Ishikawa (cell line): ENCODE data around the gene EVC2.

Experiments
- CEBPB ChIP-seq: IDR thresholded peaks from 2 replicates; pipeline ENCODE4 v1.6.1; 2012
- CREB1 ChIP-seq: IDR thresholded peaks from 2 replicates; pipeline ENCODE4 v1.6.1; 2012; ENCODE audit warnings: low read depth
- EGR1 ChIP-seq: IDR thresholded peaks from 2 replicates; pipeline ENCODE4 v1.6.1; 2012
- EP300 ChIP-seq: IDR thresholded peaks from 2 replicates; pipeline ENCODE4 v1.6.1; 2012; ENCODE audit warnings: borderline replicate concordance
- FOXM1 ChIP-seq: IDR thresholded peaks from 2 replicates; pipeline ENCODE4 v1.6.1; 2012; ENCODE audit warnings: low read depth, borderline replicate concordance
- NFIC ChIP-seq: IDR thresholded peaks from 2 replicates; pipeline ENCODE4 v1.6.1; 2012
- RAD21 ChIP-seq: IDR thresholded peaks from 2 replicates; pipeline ENCODE4 v1.6.1; 2012; ENCODE audit warnings: low read depth
- TAF1 ChIP-seq: IDR thresholded peaks from 2 replicates; pipeline ENCODE4 v1.6.1; 2012; ENCODE audit warnings: low read depth, mild to moderate bottlenecking
- TCF12 ChIP-seq: IDR thresholded peaks from 2 replicates; pipeline ENCODE4 v1.6.1; 2012; ENCODE audit warnings: low read depth
- TEAD4 ChIP-seq: IDR thresholded peaks from 2 replicates; pipeline ENCODE4 v1.6.1; 2012
- YY1 ChIP-seq: IDR thresholded peaks from 2 replicates; pipeline ENCODE4 v1.6.1; 2012; ENCODE audit warnings: low read depth
- ZBTB7A ChIP-seq: IDR thresholded peaks from 2 replicates; pipeline ENCODE4 v1.6.1; 2012; ENCODE audit warnings: low read depth
- TF ChIP-seq, protein P1 (sequence below): IDR thresholded peaks from 2 replicates; pipeline ENCODE4 v1.6.1; 2012
- TF ChIP-seq, protein P2 (sequence below): IDR thresholded peaks from 2 replicates; pipeline ENCODE4 v1.6.1; 2012
- TF ChIP-seq, protein P3 (sequence below): IDR thresholded peaks from 2 replicates; pipeline ENCODE4 v1.6.1; 2012; ENCODE audit warnings: low read depth, mild to moderate bottlenecking

Gene EVC2

DNA sequence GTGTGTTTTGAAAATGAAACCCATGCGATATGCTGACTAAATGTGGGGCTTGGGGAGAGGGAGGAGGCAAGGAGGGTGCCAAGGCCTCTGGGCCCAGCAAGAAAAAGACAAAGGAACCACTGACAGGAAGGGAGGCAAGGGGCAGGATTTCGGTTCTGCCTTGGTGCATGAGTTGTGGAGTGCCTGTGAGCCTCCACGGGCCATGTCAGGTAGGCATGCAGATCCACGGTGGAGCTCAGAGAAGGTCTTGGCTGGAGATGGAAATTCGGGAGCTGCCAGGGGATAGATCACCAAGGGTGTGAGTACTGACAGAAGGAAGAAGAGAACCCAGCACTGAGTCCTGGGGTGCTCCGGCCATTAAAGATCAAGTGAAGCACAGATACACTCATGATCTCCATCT, 4.1 kb downstream of the EVC2 start:
- TF ChIP-seq, protein P1, sequence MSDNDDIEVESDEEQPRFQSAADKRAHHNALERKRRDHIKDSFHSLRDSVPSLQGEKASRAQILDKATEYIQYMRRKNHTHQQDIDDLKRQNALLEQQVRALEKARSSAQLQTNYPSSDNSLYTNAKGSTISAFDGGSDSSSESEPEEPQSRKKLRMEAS = no peak
- TF ChIP-seq CREB1 (no peak), TEAD4 (no peak)
- TF ChIP-seq, protein P2, sequence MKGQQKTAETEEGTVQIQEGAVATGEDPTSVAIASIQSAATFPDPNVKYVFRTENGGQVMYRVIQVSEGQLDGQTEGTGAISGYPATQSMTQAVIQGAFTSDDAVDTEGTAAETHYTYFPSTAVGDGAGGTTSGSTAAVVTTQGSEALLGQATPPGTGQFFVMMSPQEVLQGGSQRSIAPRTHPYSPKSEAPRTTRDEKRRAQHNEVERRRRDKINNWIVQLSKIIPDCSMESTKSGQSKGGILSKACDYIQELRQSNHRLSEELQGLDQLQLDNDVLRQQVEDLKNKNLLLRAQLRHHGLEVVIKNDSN = no peak

DNA sequence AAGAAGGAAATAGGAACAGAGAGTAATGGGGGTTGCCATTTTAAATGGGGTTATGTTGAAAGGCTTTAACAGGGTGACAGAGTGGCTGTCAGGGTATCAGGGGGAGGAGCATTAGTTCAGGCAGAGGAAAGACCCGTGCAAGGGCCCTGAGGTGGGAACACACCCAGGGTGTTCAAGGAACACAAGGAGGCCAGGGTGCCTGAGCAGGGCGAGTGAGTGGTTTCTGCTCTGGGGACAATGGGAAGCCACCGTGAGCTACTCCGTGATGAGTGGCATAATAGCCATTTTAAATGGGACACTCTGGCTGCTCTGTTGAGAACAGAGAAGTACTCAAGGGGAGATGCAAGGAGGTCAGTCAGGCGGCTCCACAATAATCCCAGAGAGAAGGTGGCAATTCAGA, 4.5 kb downstream of the EVC2 start:
- TF ChIP-seq, protein P3, sequence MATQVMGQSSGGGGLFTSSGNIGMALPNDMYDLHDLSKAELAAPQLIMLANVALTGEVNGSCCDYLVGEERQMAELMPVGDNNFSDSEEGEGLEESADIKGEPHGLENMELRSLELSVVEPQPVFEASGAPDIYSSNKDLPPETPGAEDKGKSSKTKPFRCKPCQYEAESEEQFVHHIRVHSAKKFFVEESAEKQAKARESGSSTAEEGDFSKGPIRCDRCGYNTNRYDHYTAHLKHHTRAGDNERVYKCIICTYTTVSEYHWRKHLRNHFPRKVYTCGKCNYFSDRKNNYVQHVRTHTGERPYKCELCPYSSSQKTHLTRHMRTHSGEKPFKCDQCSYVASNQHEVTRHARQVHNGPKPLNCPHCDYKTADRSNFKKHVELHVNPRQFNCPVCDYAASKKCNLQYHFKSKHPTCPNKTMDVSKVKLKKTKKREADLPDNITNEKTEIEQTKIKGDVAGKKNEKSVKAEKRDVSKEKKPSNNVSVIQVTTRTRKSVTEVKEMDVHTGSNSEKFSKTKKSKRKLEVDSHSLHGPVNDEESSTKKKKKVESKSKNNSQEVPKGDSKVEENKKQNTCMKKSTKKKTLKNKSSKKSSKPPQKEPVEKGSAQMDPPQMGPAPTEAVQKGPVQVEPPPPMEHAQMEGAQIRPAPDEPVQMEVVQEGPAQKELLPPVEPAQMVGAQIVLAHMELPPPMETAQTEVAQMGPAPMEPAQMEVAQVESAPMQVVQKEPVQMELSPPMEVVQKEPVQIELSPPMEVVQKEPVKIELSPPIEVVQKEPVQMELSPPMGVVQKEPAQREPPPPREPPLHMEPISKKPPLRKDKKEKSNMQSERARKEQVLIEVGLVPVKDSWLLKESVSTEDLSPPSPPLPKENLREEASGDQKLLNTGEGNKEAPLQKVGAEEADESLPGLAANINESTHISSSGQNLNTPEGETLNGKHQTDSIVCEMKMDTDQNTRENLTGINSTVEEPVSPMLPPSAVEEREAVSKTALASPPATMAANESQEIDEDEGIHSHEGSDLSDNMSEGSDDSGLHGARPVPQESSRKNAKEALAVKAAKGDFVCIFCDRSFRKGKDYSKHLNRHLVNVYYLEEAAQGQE = no peak
- no peak for TF ChIP-seq EGR1

DNA sequence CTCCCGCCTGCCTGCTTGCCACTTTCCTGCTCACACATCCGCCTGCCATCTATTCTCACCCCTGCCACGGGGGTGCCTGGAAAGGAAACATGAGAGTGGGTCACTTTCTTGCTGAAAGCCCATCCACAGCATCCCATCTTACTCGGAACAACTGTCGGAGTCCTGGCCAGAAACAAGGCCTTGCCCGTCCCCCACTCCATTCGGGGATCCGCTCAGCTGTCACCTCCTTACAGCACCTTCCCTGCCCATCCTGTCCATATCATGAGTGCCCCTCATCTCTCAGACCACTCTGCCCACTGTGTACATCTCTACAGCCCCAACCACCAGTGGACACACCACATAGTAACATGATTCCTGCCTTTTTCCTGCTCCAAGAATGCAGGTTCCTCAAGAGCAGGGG, 6.4 kb downstream of the EVC2 start:
- TF ChIP-seq TEAD4 (no peak), EP300 (no peak), FOXM1 (no peak), RAD21 (no peak), EGR1 (no peak), TAF1 (no peak), YY1 (no peak), TCF12 (no peak)
- TF ChIP-seq, protein P3 = no peak

DNA sequence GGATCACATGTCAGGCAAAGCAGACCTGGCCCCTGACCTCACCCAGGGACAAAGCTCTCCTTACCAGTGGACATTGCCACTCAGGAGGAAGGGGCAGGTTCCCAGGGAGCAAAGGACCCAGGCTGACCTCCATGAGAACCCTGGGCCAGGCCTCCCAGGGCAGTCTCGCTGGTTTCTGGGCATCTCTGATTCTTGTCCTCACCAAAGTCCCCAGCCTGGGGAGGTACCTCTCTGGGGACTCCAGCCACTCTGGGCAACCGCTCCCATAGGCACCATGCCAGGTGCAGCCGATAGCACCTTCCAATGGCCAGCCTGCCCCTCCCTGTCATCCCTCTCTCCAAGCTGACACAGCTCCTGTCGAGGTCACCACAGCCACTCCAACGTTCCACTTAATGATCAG, 7.9 kb downstream of the EVC2 start:
- TF ChIP-seq RAD21 = no peak
- TF ChIP-seq, protein P1 = no peak
- no peak for TF ChIP-seq EGR1
- TF ChIP-seq EP300 = no peak
- no peak for TF ChIP-seq ZBTB7A
- TF ChIP-seq, protein P2 = no peak

DNA sequence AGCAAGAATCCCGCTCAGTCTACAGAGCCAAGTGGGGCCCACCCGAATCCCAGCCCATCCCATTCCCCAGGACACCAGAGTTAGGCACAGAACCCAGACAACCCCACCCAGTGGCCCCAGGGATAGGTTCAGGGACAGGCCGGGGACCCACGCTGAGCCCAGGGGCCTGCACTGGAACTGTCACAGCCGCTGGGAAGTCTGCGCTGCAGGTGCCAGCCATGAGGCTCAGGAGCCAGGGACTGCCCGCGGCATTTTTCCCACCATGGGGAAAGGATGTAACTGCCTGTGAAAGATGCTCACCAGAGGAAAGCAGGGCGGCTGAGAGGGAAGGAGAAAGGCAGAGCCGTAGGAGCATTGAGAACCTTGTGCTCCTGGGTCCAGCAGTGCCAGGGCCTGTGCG, 12.0 kb downstream of the EVC2 start:
- TF ChIP-seq RAD21 = no peak
- no peak for TF ChIP-seq ZBTB7A

DNA sequence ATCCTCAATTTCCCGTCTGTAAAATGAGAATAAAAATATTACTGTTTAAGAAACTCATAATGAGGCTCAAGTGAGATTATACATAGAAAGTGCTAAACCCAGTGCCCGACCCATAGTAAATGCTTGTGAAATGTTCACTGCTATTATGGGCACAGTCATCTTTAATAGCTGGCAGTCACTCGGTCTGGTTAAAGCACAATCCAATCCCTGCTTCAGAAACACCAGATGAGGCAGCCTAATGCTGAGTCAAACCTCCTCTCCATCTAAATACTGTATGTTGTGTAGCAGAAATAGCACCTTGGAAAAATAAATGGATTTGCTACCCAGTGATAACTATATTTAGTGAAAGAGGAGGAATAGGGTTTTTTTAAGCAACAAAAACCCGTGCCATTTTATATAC, 14.5 kb downstream of the EVC2 start:
- TF ChIP-seq YY1 = no peak
- TF ChIP-seq, protein P1 = no peak
- TF ChIP-seq CREB1 = no peak
- TF ChIP-seq EGR1 = no peak
- TF ChIP-seq, protein P2 = no peak
- TF ChIP-seq ZBTB7A = no peak
- no peak for TF ChIP-seq RAD21
- TF ChIP-seq, protein P3 = no peak
- TF ChIP-seq FOXM1 = no peak
- TF ChIP-seq TEAD4 = no peak
- TF ChIP-seq NFIC = no peak
- TF ChIP-seq EP300 = no peak
- no peak for TF ChIP-seq CEBPB
- no peak for TF ChIP-seq TAF1
- TF ChIP-seq TCF12 = no peak
